Activated B cell treated with CpG ODN at 0.5 μM for 24 hours (primary cell): Measurements from ENCODE around the gene PPFIBP1. TPM values are rescaled to one million over a fixed set of nuclear protein-coding genes. Genes with fewer than 3 reads are reported as not detected.

Source experiments
- ATAC-seq: fragments of 200-7000 bp; cut with Tn5 transposase; one replicate; pipeline ENCODE4 v1.10.0; 2021; ENCODE audit warnings: low read depth, mild to moderate bottlenecking, moderate library complexity
- CTCF ChIA-PET: fragments of 350-600 bp; sonication (Branson Sonifier 250); formaldehyde crosslinking; loops from one replicate; lab custom pipeline; 2021; ENCODE audit warnings: antibody characterized with exemption; lab: Charles Lee
- POLR2A ChIA-PET: fragments of 350-600 bp; sonication (Branson Sonifier 250); formaldehyde crosslinking; loops from one replicate; lab custom pipeline; 2021; ENCODE audit warnings: antibody characterized with exemption; lab: Charles Lee
- DNase-seq: peaks from one replicate; pipeline ENCODE4 v3.0.0; 2022
- H3K27ac Mint-ChIP-seq: one replicate; pipeline ENCODE4 v1.8.0; 2020; ENCODE audit warnings: mixed read lengths
- H3K27me3 Mint-ChIP-seq: one replicate; pipeline ENCODE4 v1.8.0; 2021; ENCODE audit warnings: mixed read lengths
- H3K36me3 Mint-ChIP-seq: one replicate; pipeline ENCODE4 v1.8.0; 2021; ENCODE audit warnings: low read depth, mixed read lengths
- H3K4me1 Mint-ChIP-seq: one replicate; pipeline ENCODE4 v1.8.0; 2021; ENCODE audit warnings: mixed read lengths
- H3K4me3 Mint-ChIP-seq: one replicate; pipeline ENCODE4 v1.8.0; 2020; ENCODE audit warnings: mild to moderate bottlenecking, mixed read lengths
- H3K9me3 Mint-ChIP-seq: one replicate; pipeline ENCODE4 v1.8.0; 2020; ENCODE audit warnings: mixed read lengths
- intact Hi-C: fragments of 100-400 bp; cut with micrococcal nuclease; formaldehyde crosslinking; loops from one replicate; pipeline ENCODE4 v1.15.1; 2024
- total RNA-seq: library from RNA; stranded (reverse); gene quantifications from 2 replicates; pipeline ENCODE4 v1.2.3, GENCODE V29; 2022
- TF ChIP-seq, protein P1 (sequence below): fragments of 200-600 bp; IDR thresholded peaks from one replicate; pipeline ENCODE4 v1.8.0; 2022; ENCODE audit warnings: antibody characterized with exemption, mild to moderate bottlenecking

The PPFIBP1 gene
- total RNA-seq, 1 donor from 2014 or later = 8.1 TPM

DNA sequence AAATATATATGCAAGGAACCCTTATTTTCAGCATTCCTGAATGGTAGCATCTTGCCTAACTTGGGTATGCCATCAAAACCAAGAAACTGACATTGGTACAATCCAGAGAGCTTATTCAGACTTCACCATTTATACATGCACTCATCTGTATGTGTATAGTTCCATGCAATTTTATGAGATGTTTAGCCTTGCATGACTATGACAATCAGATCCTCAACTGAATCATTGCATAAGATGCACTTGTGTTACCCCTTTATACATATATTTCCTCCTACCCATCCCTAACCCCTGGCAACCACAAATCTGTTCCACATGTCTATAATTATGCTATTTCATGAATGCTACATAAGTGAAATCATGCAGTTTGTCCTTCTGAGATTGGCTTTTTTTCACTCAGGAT lies 37.0 kb upstream of the PPFIBP1 start:
- no peak for ATAC-seq
- no peaks in the 10 kb centered on the region for H3K36me3 Mint-ChIP-seq
- TF ChIP-seq, protein P1, sequence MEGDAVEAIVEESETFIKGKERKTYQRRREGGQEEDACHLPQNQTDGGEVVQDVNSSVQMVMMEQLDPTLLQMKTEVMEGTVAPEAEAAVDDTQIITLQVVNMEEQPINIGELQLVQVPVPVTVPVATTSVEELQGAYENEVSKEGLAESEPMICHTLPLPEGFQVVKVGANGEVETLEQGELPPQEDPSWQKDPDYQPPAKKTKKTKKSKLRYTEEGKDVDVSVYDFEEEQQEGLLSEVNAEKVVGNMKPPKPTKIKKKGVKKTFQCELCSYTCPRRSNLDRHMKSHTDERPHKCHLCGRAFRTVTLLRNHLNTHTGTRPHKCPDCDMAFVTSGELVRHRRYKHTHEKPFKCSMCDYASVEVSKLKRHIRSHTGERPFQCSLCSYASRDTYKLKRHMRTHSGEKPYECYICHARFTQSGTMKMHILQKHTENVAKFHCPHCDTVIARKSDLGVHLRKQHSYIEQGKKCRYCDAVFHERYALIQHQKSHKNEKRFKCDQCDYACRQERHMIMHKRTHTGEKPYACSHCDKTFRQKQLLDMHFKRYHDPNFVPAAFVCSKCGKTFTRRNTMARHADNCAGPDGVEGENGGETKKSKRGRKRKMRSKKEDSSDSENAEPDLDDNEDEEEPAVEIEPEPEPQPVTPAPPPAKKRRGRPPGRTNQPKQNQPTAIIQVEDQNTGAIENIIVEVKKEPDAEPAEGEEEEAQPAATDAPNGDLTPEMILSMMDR = no peak
- no peaks in the 10 kb centered on the region for H3K9me3 Mint-ChIP-seq
- no peak overlapping the region for H3K4me3 Mint-ChIP-seq
- peaks cover 6% of the 10 kb centered on the region for H3K27me3 Mint-ChIP-seq
- intact Hi-C loops = no loop called here
- ChIA-PET CTCF (no interaction called here), POLR2A (interaction anchor here (0.5 kb wide), 1 partner anchor 157 kb away, joined by 3 read pairs; no protein-coding TSS in a partner anchor)
- H3K27ac Mint-ChIP-seq = no peak overlapping the region
- H3K4me1 Mint-ChIP-seq = no peaks in the 10 kb centered on the region
- DNase-seq = no peak

DNA sequence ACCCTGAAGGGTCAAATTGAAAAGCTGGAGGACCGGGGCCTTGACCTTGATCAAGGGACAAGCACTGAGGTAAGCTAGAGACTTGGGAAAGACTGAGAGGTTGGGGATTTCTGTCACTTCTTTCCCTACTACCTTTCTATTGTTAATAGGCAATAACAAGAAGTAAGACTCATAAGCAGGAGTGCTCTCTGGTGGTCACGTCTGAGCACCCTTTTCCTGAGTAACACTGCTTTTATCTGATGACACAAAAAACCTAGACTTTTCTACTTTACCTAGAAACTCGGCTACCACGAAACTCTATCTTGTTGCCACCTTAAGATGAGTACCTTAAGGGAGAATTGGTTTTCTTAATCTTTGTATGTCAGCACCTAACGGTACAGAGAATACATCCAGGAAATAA lies 35.5 kb upstream of the PPFIBP1 start:
- peaks cover 6% of the 10 kb centered on the region for H3K27me3 Mint-ChIP-seq
- no peaks in the 10 kb centered on the region for H3K36me3 Mint-ChIP-seq
- TF ChIP-seq, protein P1 = no peak
- H3K4me3 Mint-ChIP-seq = no peak overlapping the region
- intact Hi-C loops = no loop called here
- no peak overlapping the region for H3K27ac Mint-ChIP-seq
- DNase-seq = no peak
- CTCF ChIA-PET = no interaction called here
- H3K4me1 Mint-ChIP-seq = no peaks in the 10 kb centered on the region
- no peaks in the 10 kb centered on the region for H3K9me3 Mint-ChIP-seq
- POLR2A ChIA-PET = no interaction called here
- ATAC-seq = no peak

DNA sequence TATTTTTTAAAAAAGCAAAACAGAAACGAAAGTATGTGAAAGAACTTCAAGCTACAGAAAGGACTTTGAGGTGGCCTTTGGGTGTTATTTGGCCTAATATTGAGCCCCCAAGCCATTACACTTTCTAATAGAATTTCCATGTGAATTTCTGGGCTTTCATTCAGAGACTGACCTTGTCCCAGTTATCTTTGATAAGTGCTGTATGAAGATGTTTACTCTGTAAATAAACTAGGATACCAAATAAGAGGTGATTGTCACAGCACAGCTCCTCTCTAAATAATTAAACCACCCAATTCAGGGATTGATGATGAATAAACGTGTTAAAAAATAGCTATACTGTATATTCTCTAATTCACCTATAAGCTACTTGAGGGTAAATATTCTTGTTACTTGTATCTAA lies 32.8 kb upstream of the PPFIBP1 start:
- ATAC-seq = no peak
- Mint-ChIP-seq H3K4me1 (no peaks in the 10 kb centered on the region), H3K9me3 (no peaks in the 10 kb centered on the region), H3K27me3 (peaks cover 6% of the 10 kb centered on the region), H3K36me3 (no peaks in the 10 kb centered on the region), H3K27ac (no peak overlapping the region), H3K4me3 (no peak overlapping the region)
- POLR2A ChIA-PET = no interaction called here
- intact Hi-C loops = no loop called here
- CTCF ChIA-PET = no interaction called here
- TF ChIP-seq, protein P1 = no peak
- no peak for DNase-seq

DNA sequence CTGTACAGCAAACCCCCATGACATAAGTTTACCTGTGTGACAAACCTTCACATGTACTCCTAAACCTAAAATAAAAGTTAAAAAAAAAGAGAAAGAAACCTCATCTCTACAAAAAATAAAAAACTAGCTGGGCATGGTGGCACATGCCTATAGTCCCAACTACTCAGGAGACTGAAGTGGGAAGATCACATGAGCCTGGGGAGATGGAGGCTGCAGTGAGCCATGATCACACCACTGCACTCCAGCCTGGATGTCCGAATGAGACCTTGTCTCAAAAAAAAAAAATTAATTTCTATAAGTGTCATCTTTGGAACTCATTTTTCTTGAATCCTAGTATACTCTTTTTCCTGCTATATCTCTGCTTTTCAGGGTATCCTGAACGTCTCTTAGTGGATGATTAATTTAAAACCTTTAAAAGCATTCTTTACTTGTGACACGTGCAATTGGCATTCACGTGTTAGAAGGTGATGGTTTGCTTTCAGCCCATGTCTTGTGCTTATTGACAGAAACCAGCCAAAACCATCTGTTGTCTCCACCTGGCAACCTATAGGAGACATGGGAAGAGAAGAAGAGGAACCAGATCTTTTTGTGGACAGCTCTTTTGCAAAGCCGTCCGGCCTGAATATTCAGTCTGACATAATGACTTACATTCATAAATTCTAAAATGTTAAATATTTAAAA lies 30.6 kb upstream of the PPFIBP1 start:
- TF ChIP-seq, protein P1 = no peak
- intact Hi-C loops = no loop called here
- ATAC-seq (no peak), DNase-seq (no peak)
- ChIA-PET CTCF (no interaction called here), POLR2A (no interaction called here)
- H3K27me3 Mint-ChIP-seq = peaks cover 7% of the 10 kb centered on the region
- no peak overlapping the region for H3K4me3 Mint-ChIP-seq
- H3K9me3 Mint-ChIP-seq = no peaks in the 10 kb centered on the region
- H3K27ac Mint-ChIP-seq = no peak overlapping the region
- H3K36me3 Mint-ChIP-seq = no peaks in the 10 kb centered on the region
- no peaks in the 10 kb centered on the region for H3K4me1 Mint-ChIP-seq

DNA sequence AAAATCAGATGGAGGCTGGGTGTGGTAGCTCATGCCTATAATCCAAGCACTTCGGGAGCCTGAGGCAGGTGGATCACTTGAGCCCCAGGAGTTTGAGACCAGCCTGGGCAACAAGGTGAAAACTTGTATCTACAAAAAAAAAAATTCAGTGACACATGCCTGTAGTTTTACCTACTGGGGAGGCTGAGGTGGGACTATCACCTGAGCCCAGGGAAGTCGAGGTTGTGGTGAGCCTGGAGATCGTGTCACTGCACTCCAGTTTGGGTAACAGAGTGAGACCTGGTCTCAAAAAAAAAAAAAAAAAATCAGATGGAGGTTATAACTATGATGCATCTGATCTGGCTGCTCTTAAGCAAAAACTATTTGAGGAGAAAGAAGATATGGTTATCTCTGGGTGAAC lies 26.6 kb upstream of the PPFIBP1 start:
- H3K4me3 Mint-ChIP-seq = no peak overlapping the region
- ChIA-PET CTCF (interaction anchor here (0.6 kb wide), 1 partner anchor 142 kb away, joined by 3 read pairs; no protein-coding TSS in a partner anchor), POLR2A (no interaction called here)

More for the DNA sequence above, 26.6 kb upstream of the PPFIBP1 start:
- ATAC-seq = no peak
- DNase-seq = no peak
- Mint-ChIP-seq H3K27me3 (peaks cover 5% of the 10 kb centered on the region), H3K36me3 (no peaks in the 10 kb centered on the region), H3K4me1 (no peaks in the 10 kb centered on the region), H3K27ac (no peak overlapping the region), H3K9me3 (no peaks in the 10 kb centered on the region)
- intact Hi-C loops = no loop called here
- TF ChIP-seq, protein P1 = no peak
